Parathyroid adenoma (tissue), 2 donors: ENCODE data around the gene LYL1.

Source experiments
- H2AFZ ChIP-seq: fragments of 300-600 bp; sonication (generic); one replicate; pipeline ENCODE4 v1.7.0; 2017; ENCODE audit warnings: antibody characterized with exemption, mild to moderate bottlenecking
- H3K27ac ChIP-seq: fragments of 300-600 bp; sonication (generic); one replicate; pipeline ENCODE4 v1.7.0; 2017
- H3K27me3 ChIP-seq: fragments of 300-600 bp; sonication (generic); one replicate; pipeline ENCODE4 v1.7.0; 2017; ENCODE audit warnings: low read length; ENCODE audit not compliant: control insufficient read depth, insufficient read depth
- H3K36me3 ChIP-seq: fragments of 300-600 bp; sonication (generic); one replicate; pipeline ENCODE4 v1.7.0; 2017; ENCODE audit warnings: low read length; ENCODE audit not compliant: control insufficient read depth, insufficient read depth
- H3K4me1 ChIP-seq: fragments of 300-600 bp; sonication (generic); one replicate; pipeline ENCODE4 v1.7.0; 2017; ENCODE audit warnings: control low read depth
- H3K4me2 ChIP-seq: fragments of 300-600 bp; sonication (generic); one replicate; pipeline ENCODE4 v1.7.0; 2017; ENCODE audit warnings: low read length
- H3K4me3 ChIP-seq: fragments of 300-600 bp; sonication (generic); one replicate; pipeline ENCODE4 v1.7.0; 2017; ENCODE audit warnings: low read depth, low read length
- H3K79me2 ChIP-seq: fragments of 300-600 bp; sonication (generic); one replicate; pipeline ENCODE4 v1.7.0; 2017; ENCODE audit warnings: control low read depth
- H3K9ac ChIP-seq: fragments of 300-600 bp; sonication (generic); one replicate; pipeline ENCODE4 v1.7.0; 2017; ENCODE audit warnings: mild to moderate bottlenecking
- H3K9me3 ChIP-seq: fragments of 300-600 bp; sonication (generic); one replicate; pipeline ENCODE4 v1.7.0; 2017; ENCODE audit warnings: low read length; ENCODE audit not compliant: control insufficient read depth
- TF ChIP-seq, protein P1 (sequence below): fragments of 300-600 bp; sonication (generic); IDR thresholded peaks from one replicate; pipeline ENCODE4 v1.7.0; 2017; ENCODE audit warnings: antibody characterized with exemption, mild to moderate bottlenecking
- donor health status: primary hyperparathyroidism.

Gene LYL1

DNA sequence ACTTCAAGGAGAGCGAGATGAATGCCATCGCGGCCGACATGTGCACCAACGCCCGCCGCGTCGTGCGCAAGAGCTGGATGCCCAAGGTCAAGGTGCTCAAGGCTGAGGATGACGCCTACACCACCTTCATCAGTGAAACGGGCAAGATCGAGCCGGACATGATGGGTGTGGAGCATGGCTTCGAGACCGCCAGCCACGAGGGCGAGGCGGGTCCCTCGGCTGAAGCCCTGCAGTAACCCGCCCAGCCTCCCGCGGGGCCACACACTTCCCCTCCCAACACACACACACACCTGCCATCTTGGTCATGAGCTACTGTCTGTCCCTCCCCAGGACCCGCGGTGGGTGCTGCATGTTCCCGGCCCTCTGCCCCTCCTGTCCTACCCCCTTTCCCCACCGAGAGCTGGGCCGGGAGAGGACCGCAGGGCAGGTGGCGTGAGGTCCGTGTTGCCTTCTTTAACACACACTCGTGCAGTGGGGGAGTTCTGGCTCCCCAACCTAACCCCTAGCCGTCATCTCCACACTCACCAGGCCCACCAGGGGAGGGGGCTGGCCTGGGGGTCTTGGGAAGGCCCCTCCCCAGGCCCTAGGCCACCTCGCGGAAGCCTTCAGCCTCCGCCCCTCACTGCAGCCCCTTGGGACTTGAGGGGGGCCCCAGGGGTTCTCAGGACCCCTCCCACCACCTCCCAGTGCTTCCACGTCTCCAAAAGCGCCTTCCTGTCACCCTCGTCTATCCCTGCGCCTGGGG, 35.7 kb upstream of the LYL1 start:
- H3K9me3 ChIP-seq, result no peaks in the 10 kb centered on the region
- no peaks in the 10 kb centered on the region for H3K27me3 ChIP-seq
- TF ChIP-seq, protein P1, sequence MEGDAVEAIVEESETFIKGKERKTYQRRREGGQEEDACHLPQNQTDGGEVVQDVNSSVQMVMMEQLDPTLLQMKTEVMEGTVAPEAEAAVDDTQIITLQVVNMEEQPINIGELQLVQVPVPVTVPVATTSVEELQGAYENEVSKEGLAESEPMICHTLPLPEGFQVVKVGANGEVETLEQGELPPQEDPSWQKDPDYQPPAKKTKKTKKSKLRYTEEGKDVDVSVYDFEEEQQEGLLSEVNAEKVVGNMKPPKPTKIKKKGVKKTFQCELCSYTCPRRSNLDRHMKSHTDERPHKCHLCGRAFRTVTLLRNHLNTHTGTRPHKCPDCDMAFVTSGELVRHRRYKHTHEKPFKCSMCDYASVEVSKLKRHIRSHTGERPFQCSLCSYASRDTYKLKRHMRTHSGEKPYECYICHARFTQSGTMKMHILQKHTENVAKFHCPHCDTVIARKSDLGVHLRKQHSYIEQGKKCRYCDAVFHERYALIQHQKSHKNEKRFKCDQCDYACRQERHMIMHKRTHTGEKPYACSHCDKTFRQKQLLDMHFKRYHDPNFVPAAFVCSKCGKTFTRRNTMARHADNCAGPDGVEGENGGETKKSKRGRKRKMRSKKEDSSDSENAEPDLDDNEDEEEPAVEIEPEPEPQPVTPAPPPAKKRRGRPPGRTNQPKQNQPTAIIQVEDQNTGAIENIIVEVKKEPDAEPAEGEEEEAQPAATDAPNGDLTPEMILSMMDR, result no peak
- no peak overlapping the region for H3K4me3 ChIP-seq
- no peak overlapping the region for H3K4me2 ChIP-seq
- no peaks in the 10 kb centered on the region for H3K4me1 ChIP-seq
- no peak overlapping the region for H3K27ac ChIP-seq
- H3K9ac ChIP-seq, result no peak overlapping the region
- H2AFZ ChIP-seq, result no peak overlapping the region
- H3K79me2 ChIP-seq, result peaks cover 13% of the 10 kb centered on the region
- H3K36me3 ChIP-seq, result no peaks in the 10 kb centered on the region

DNA sequence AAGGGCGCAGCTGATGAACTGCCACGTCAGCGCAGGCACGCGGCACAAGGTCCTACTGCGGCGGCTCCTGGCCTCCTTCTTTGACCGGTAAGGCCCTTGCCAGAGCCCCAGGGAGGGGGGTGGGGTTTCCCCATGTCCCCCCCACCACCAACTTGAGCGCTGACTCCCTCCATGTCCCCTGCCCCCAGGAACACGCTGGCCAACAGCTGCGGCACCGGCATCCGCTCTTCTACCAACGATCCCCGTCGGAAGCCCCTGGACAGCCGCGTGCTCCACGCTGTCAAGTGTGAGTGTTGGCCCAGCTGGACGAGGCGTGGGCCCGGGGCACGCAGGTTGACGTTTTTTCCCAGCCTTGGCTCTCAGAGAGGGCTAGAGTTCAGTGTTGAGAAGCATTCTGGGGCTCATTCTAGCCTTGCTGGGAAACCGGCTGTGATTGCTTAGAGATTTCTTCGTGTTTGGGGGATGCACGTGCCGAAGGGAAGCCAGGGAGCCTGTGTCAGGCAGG, 34.7 kb upstream of the LYL1 start:
- H3K4me3 ChIP-seq, result no peak overlapping the region
- H3K9ac ChIP-seq, result no peak overlapping the region
- peaks cover 17% of the 10 kb centered on the region for H3K79me2 ChIP-seq
- no peak overlapping the region for H2AFZ ChIP-seq
- no peaks in the 10 kb centered on the region for H3K4me1 ChIP-seq
- H3K27me3 ChIP-seq, result no peaks in the 10 kb centered on the region
- H3K4me2 ChIP-seq, result no peak overlapping the region
- TF ChIP-seq, protein P1, result no peak
- no peak overlapping the region for H3K27ac ChIP-seq
- H3K9me3 ChIP-seq, result no peaks in the 10 kb centered on the region
- H3K36me3 ChIP-seq, result no peaks in the 10 kb centered on the region

DNA sequence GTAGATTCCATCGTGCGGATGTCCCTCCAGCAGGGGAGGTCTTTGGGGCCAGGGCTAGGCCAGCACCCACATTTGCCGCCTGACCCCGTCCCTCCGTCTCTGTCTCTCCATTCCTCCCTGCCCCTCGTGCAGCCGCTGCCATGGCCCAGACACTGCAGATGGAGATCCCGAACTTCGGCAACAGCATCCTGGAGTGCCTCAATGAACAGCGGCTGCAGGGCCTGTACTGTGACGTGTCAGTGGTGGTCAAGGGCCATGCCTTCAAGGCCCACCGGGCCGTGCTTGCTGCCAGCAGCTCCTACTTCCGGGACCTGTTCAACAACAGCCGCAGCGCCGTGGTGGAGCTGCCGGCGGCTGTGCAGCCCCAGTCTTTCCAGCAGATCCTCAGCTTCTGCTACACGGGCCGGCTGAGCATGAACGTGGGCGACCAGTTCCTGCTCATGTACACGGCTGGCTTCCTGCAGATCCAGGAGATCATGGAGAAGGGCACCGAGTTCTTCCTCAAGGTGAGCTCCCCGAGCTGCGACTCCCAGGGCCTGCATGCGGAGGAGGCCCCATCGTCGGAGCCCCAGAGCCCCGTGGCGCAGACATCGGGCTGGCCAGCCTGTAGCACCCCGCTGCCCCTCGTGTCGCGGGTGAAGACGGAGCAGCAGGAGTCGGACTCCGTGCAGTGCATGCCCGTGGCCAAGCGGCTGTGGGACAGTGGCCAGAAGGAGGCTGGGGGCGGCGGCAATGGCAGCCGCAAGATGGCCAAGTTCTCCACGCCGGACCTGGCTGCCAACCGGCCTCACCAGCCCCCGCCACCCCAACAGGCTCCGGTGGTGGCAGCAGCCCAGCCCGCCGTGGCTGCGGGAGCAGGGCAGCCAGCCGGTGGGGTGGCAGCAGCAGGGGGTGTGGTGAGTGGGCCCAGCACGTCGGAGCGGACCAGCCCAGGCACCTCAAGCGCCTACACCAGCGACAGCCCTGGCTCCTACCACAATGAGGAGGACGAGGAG, 32.7 kb upstream of the LYL1 start:
- Histone ChIP-seq H3K27me3 (no peaks in the 10 kb centered on the region), H3K9me3 (no peaks in the 10 kb centered on the region), H3K9ac (no peak overlapping the region), H3K4me1 (no peaks in the 10 kb centered on the region), H3K4me3 (no peak overlapping the region), H3K36me3 (no peaks in the 10 kb centered on the region), H3K27ac (no peak overlapping the region), H3K4me2 (no peak overlapping the region), H3K79me2 (peaks cover 24% of the 10 kb centered on the region), H2AFZ (no peak overlapping the region)
- TF ChIP-seq, protein P1, result no peak

DNA sequence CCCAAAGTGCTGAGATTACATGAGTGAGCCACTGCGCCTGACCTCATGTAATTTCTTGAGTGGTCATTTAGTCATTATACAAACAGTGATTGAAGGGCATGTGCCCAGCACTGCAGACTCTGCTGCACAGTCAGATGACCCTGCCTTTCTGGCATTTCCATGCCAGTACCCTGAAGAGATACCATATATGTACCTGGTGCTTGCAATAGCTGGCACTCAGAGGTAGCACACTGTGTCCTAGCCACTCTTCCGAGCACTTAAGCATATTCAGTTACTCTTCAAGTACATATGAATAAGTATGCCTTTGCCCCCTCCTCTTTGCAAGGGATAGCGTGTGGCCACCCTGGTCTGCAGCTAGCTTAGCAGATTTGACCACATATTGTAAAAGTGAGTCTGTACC, 32.0 kb upstream of the LYL1 start:
- Histone ChIP-seq H3K27me3 (no peaks in the 10 kb centered on the region), H3K9ac (no peak overlapping the region), H3K4me1 (no peaks in the 10 kb centered on the region), H2AFZ (no peak overlapping the region), H3K36me3 (no peaks in the 10 kb centered on the region), H3K79me2 (peaks cover 25% of the 10 kb centered on the region), H3K4me2 (no peak overlapping the region), H3K27ac (no peak overlapping the region), H3K9me3 (no peaks in the 10 kb centered on the region), H3K4me3 (no peak overlapping the region)
- TF ChIP-seq, protein P1, result no peak
